ENCODE data around the gene JPT2.

The JPT2 gene

GRCh38 chr16:1640261-1640941 lies 37.7 kb upstream of the JPT2 start:
- no peak for TF ChIP-seq CTCF (IDR thresholded peaks at IDR 0.05; ENCODE audit: insufficient read depth, low read length, missing control alignments)
- no peak for DNase-seq (ENCODE audit: low read depth, low spot score)
- ChIA-PET POLR2A (no interaction called here), CTCF (no interaction called here)
- no peak overlapping the region for H3K4me3 ChIP-seq (ENCODE audit: low read depth, low read length)

DNA sequence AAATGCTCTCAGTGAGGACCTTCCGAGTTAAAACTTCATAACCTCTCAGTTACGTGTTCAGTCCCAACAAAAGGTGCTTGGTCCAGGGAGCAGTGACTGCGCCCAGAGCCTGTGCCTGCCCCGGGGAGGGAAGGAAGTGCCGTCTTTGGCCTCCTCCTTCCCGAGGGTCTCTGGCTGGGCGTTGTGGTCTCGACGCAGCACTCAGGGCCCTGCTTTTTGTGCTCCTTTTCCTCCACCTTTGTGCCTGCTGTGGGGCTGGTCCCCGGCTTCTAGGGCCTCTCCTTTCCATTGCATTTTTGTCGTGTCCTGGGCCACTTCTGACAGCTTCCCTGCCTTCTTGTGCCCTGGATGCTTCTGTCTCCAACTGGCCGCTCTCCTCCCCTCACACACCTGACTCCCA lies 36.8 kb upstream of the JPT2 start:
- POLR2A ChIA-PET, result no interaction called here
- CTCF ChIA-PET, result no interaction called here

GRCh38 chr16:1642148-1642547 lies 35.9 kb upstream of the JPT2 start:
- POLR2A ChIA-PET, result no interaction called here
- no peak for TF ChIP-seq CTCF (IDR thresholded peaks at IDR 0.05; ENCODE audit: insufficient read depth, low read length, missing control alignments)
- no peak overlapping the region for H3K4me3 ChIP-seq (ENCODE audit: low read depth, low read length)
- CTCF ChIA-PET, result no interaction called here
- no peak for DNase-seq (ENCODE audit: low read depth, low spot score)

More for the DNA sequence above, 36.8 kb upstream of the JPT2 start:
- DNase-seq (ENCODE audit: low read depth, low spot score), result no peak
- no peak for TF ChIP-seq CTCF (IDR thresholded peaks at IDR 0.05; ENCODE audit: insufficient read depth, low read length, missing control alignments)
- no peak overlapping the region for H3K4me3 ChIP-seq (ENCODE audit: low read depth, low read length)

GRCh38 chr16:1642753-1643152 lies 35.3 kb upstream of the JPT2 start:
- no peak for TF ChIP-seq CTCF (IDR thresholded peaks at IDR 0.05; ENCODE audit: insufficient read depth, low read length, missing control alignments)
- ChIA-PET POLR2A (no interaction called here), CTCF (no interaction called here)
- DNase-seq (ENCODE audit: low read depth, low spot score), result no peak
- H3K4me3 ChIP-seq (ENCODE audit: low read depth, low read length), result no peak overlapping the region

GRCh38 chr16:1643521-1643920 lies 34.6 kb upstream of the JPT2 start:
- CTCF ChIA-PET, result interaction anchor here (1.2 kb wide), 1 partner anchor 15 kb away, joined by 3 read pairs; no protein-coding TSS in a partner anchor
- POLR2A ChIA-PET, result no interaction called here
- H3K4me3 ChIP-seq (ENCODE audit: low read depth, low read length), result no peak overlapping the region
- no peak for DNase-seq (ENCODE audit: low read depth, low spot score)
- TF ChIP-seq CTCF (IDR thresholded peaks at IDR 0.05; ENCODE audit: insufficient read depth, low read length, missing control alignments), result no peak

DNA sequence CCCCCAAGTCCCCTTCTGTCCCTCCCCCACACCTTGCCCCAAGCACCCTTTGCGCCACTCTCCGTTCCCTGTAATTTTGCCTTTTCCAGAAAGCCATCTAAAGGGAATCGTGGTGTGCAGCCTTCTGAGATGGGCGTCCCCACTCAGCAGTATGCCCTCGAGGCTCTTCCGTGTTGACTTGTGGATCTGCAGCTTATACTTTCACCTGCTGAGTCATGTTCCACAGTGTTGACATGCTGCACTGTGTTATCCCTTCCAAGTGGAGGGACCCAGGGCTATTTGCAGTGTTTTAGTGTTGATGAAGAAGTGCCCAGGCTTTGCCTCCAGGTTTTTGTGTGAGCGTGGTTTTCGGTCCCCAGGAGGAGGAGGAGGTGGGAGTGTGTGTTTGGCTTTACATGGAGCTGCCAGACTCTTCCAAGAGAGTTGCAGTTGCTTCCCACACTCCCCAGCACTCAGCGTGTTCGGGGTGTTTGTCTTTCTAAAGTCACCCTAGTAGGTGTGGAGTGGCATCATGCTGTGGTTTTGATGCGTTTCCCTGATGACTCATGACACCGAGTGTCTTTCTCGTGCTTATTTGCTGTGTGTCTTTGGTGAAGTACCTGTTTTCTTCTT lies 32.1 kb upstream of the JPT2 start:
- no peak for DNase-seq (ENCODE audit: low read depth, low spot score)
- no peak for TF ChIP-seq CTCF (IDR thresholded peaks at IDR 0.05; ENCODE audit: insufficient read depth, low read length, missing control alignments)
- CTCF ChIA-PET, result no interaction called here
- POLR2A ChIA-PET, result no interaction called here
- H3K4me3 ChIP-seq (ENCODE audit: low read depth, low read length), result no peak overlapping the region

Data from AG04449 (cell line).